ENCODE results near the gene CDH4.
"Not testable (repeated sequence)": the region's sequence is repeated elsewhere in the genome, so short reads cannot be mapped to it uniquely, and the experiment has no call there.

The CDH4 gene

GRCh38 chr20:61445741-61446140, 193.7 kb downstream of the CDH4 start:
- no peak overlapping the region for H3K4me3 ChIP-seq (ENCODE audit: low read depth in 1 of 2, low read length in 2 of 2)
- H3K9me3 ChIP-seq (ENCODE audit: control insufficient read depth in 1 of 2, low read length in 2 of 2), result no peaks in the 10 kb centered on the region
- no peaks in the 10 kb centered on the region for H3K27me3 ChIP-seq (ENCODE audit: low read depth, low read length)

GRCh38 chr20:61447952-61448351, 195.9 kb downstream of the CDH4 start:
- Histone ChIP-seq H3K36me3 (ENCODE audit: control insufficient read depth in 1 of 2, insufficient read depth in 2 of 2, low read length in 2 of 2) (no peaks in the 10 kb centered on the region), H3K27ac (ENCODE audit: low read length) (no peak overlapping the region), H3K4me1 (ENCODE audit: control insufficient read depth in 1 of 2, insufficient read depth in 2 of 2, low read length in 2 of 2) (no peaks in the 10 kb centered on the region), H3K9me3 (ENCODE audit: control insufficient read depth in 1 of 2, low read length in 2 of 2) (no peaks in the 10 kb centered on the region), H3K27me3 (ENCODE audit: low read depth, low read length) (no peaks in the 10 kb centered on the region), H3K4me3 (ENCODE audit: low read depth in 1 of 2, low read length in 2 of 2) (no peak overlapping the region)

More at GRCh38 chr20:61445741-61446140, 193.7 kb downstream of the CDH4 start:
- Histone ChIP-seq H3K36me3 (ENCODE audit: control insufficient read depth in 1 of 2, insufficient read depth in 2 of 2, low read length in 2 of 2) (no peaks in the 10 kb centered on the region), H3K4me1 (ENCODE audit: control insufficient read depth in 1 of 2, insufficient read depth in 2 of 2, low read length in 2 of 2) (no peaks in the 10 kb centered on the region), H3K27ac (ENCODE audit: low read length) (no peak overlapping the region)

GRCh38 chr20:61448386-61448785, 196.3 kb downstream of the CDH4 start:
- no peak overlapping the region for H3K4me3 ChIP-seq (ENCODE audit: low read depth in 1 of 2, low read length in 2 of 2)
- H3K27ac ChIP-seq (ENCODE audit: low read length), result no peak overlapping the region
- H3K36me3 ChIP-seq (ENCODE audit: control insufficient read depth in 1 of 2, insufficient read depth in 2 of 2, low read length in 2 of 2), result no peaks in the 10 kb centered on the region
- no peaks in the 10 kb centered on the region for H3K4me1 ChIP-seq (ENCODE audit: control insufficient read depth in 1 of 2, insufficient read depth in 2 of 2, low read length in 2 of 2)
- no peaks in the 10 kb centered on the region for H3K27me3 ChIP-seq (ENCODE audit: low read depth, low read length)
- H3K9me3 ChIP-seq (ENCODE audit: control insufficient read depth in 1 of 2, low read length in 2 of 2), result no peaks in the 10 kb centered on the region

- Histone ChIP-seq H3K4me3 (ENCODE audit: low read depth in 1 of 2, low read length in 2 of 2) (no peak overlapping the region), H3K4me1 (ENCODE audit: control insufficient read depth in 1 of 2, insufficient read depth in 2 of 2, low read length in 2 of 2) (no peaks in the 10 kb centered on the region), H3K27me3 (ENCODE audit: low read depth, low read length) (no peaks in the 10 kb centered on the region), H3K27ac (ENCODE audit: low read length) (no peak overlapping the region), H3K36me3 (ENCODE audit: control insufficient read depth in 1 of 2, insufficient read depth in 2 of 2, low read length in 2 of 2) (no peaks in the 10 kb centered on the region), H3K9me3 (ENCODE audit: control insufficient read depth in 1 of 2, low read length in 2 of 2) (no peaks in the 10 kb centered on the region)
Measured at GRCh38 chr20:61449057-61449609, 197.1 kb downstream of the CDH4 start.

GRCh38 chr20:61449916-61450315, 197.9 kb downstream of the CDH4 start:
- no peaks in the 10 kb centered on the region for H3K27me3 ChIP-seq (ENCODE audit: low read depth, low read length)
- H3K36me3 ChIP-seq (ENCODE audit: control insufficient read depth in 1 of 2, insufficient read depth in 2 of 2, low read length in 2 of 2), result no peaks in the 10 kb centered on the region
- no peaks in the 10 kb centered on the region for H3K4me1 ChIP-seq (ENCODE audit: control insufficient read depth in 1 of 2, insufficient read depth in 2 of 2, low read length in 2 of 2)
- H3K27ac ChIP-seq (ENCODE audit: low read length), result no peak overlapping the region
- no peak overlapping the region for H3K4me3 ChIP-seq (ENCODE audit: low read depth in 1 of 2, low read length in 2 of 2)
- H3K9me3 ChIP-seq (ENCODE audit: control insufficient read depth in 1 of 2, low read length in 2 of 2), result no peaks in the 10 kb centered on the region

- Histone ChIP-seq H3K36me3 (ENCODE audit: control insufficient read depth in 1 of 2, insufficient read depth in 2 of 2, low read length in 2 of 2) (no peaks in the 10 kb centered on the region), H3K27ac (ENCODE audit: low read length) (no peak overlapping the region), H3K27me3 (ENCODE audit: low read depth, low read length) (no peaks in the 10 kb centered on the region), H3K4me3 (ENCODE audit: low read depth in 1 of 2, low read length in 2 of 2) (no peak overlapping the region), H3K9me3 (ENCODE audit: control insufficient read depth in 1 of 2, low read length in 2 of 2) (no peaks in the 10 kb centered on the region), H3K4me1 (ENCODE audit: control insufficient read depth in 1 of 2, insufficient read depth in 2 of 2, low read length in 2 of 2) (no peaks in the 10 kb centered on the region)
Measured at GRCh38 chr20:61450549-61450948, 198.5 kb downstream of the CDH4 start.

- H3K9me3 ChIP-seq (ENCODE audit: control insufficient read depth in 1 of 2, low read length in 2 of 2), result no peaks in the 10 kb centered on the region
- no peak overlapping the region for H3K27ac ChIP-seq (ENCODE audit: low read length)
- no peaks in the 10 kb centered on the region for H3K4me1 ChIP-seq (ENCODE audit: control insufficient read depth in 1 of 2, insufficient read depth in 2 of 2, low read length in 2 of 2)
- H3K4me3 ChIP-seq (ENCODE audit: low read depth in 1 of 2, low read length in 2 of 2), result no peak overlapping the region
- H3K27me3 ChIP-seq (ENCODE audit: low read depth, low read length), result no peaks in the 10 kb centered on the region
- H3K36me3 ChIP-seq (ENCODE audit: control insufficient read depth in 1 of 2, insufficient read depth in 2 of 2, low read length in 2 of 2), result no peaks in the 10 kb centered on the region
Measured at GRCh38 chr20:61451009-61451408, 198.9 kb downstream of the CDH4 start.

- Histone ChIP-seq H3K36me3 (ENCODE audit: control insufficient read depth in 1 of 2, insufficient read depth in 2 of 2, low read length in 2 of 2) (no peaks in the 10 kb centered on the region), H3K27me3 (ENCODE audit: low read depth, low read length) (no peaks in the 10 kb centered on the region), H3K4me1 (ENCODE audit: control insufficient read depth in 1 of 2, insufficient read depth in 2 of 2, low read length in 2 of 2) (no peaks in the 10 kb centered on the region)
Measured at GRCh38 chr20:61451953-61452352, 199.9 kb downstream of the CDH4 start.

GRCh38 chr20:61453219-61453618, 201.2 kb downstream of the CDH4 start:
- H3K27me3 ChIP-seq (ENCODE audit: low read depth, low read length), result no peaks in the 10 kb centered on the region
- H3K27ac ChIP-seq (ENCODE audit: low read length), result no peak overlapping the region
- no peaks in the 10 kb centered on the region for H3K36me3 ChIP-seq (ENCODE audit: control insufficient read depth in 1 of 2, insufficient read depth in 2 of 2, low read length in 2 of 2)
- H3K9me3 ChIP-seq (ENCODE audit: control insufficient read depth in 1 of 2, low read length in 2 of 2), result no peaks in the 10 kb centered on the region
- H3K4me3 ChIP-seq (ENCODE audit: low read depth in 1 of 2, low read length in 2 of 2), result no peak overlapping the region
- no peaks in the 10 kb centered on the region for H3K4me1 ChIP-seq (ENCODE audit: control insufficient read depth in 1 of 2, insufficient read depth in 2 of 2, low read length in 2 of 2)

More at GRCh38 chr20:61451953-61452352, 199.9 kb downstream of the CDH4 start:
- Histone ChIP-seq H3K9me3 (ENCODE audit: control insufficient read depth in 1 of 2, low read length in 2 of 2) (no peaks in the 10 kb centered on the region), H3K27ac (ENCODE audit: low read length) (no peak overlapping the region), H3K4me3 (ENCODE audit: low read depth in 1 of 2, low read length in 2 of 2) (no peak overlapping the region)

- H3K4me1 ChIP-seq (ENCODE audit: control insufficient read depth in 1 of 2, insufficient read depth in 2 of 2, low read length in 2 of 2); H3K4me3 ChIP-seq (ENCODE audit: low read depth in 1 of 2, low read length in 2 of 2); H3K27me3 ChIP-seq (ENCODE audit: low read depth, low read length); H3K27ac ChIP-seq (ENCODE audit: low read length); H3K9me3 ChIP-seq (ENCODE audit: control insufficient read depth in 1 of 2, low read length in 2 of 2); H3K36me3 ChIP-seq (ENCODE audit: control insufficient read depth in 1 of 2, insufficient read depth in 2 of 2, low read length in 2 of 2): not testable (repeated sequence)
Measured at GRCh38 chr20:61453623-61454022, 201.6 kb downstream of the CDH4 start.

GRCh38 chr20:61454053-61454452, 202.0 kb downstream of the CDH4 start:
- no peaks in the 10 kb centered on the region for H3K36me3 ChIP-seq (ENCODE audit: control insufficient read depth in 1 of 2, insufficient read depth in 2 of 2, low read length in 2 of 2)

GRCh38 chr20:61455508-61456215, 203.6 kb downstream of the CDH4 start:
- H3K4me1 ChIP-seq (ENCODE audit: control insufficient read depth in 1 of 2, insufficient read depth in 2 of 2, low read length in 2 of 2), result no peaks in the 10 kb centered on the region
- no peak overlapping the region for H3K27ac ChIP-seq (ENCODE audit: low read length)
- H3K27me3 ChIP-seq (ENCODE audit: low read depth, low read length), result no peaks in the 10 kb centered on the region
- no peaks in the 10 kb centered on the region for H3K36me3 ChIP-seq (ENCODE audit: control insufficient read depth in 1 of 2, insufficient read depth in 2 of 2, low read length in 2 of 2)
- no peak overlapping the region for H3K4me3 ChIP-seq (ENCODE audit: low read depth in 1 of 2, low read length in 2 of 2)
- no peaks in the 10 kb centered on the region for H3K9me3 ChIP-seq (ENCODE audit: control insufficient read depth in 1 of 2, low read length in 2 of 2)

More at GRCh38 chr20:61454053-61454452, 202.0 kb downstream of the CDH4 start:
- Histone ChIP-seq H3K4me3 (ENCODE audit: low read depth in 1 of 2, low read length in 2 of 2) (no peak overlapping the region), H3K27ac (ENCODE audit: low read length) (no peak overlapping the region), H3K27me3 (ENCODE audit: low read depth, low read length) (no peaks in the 10 kb centered on the region), H3K4me1 (ENCODE audit: control insufficient read depth in 1 of 2, insufficient read depth in 2 of 2, low read length in 2 of 2) (no peaks in the 10 kb centered on the region), H3K9me3 (ENCODE audit: control insufficient read depth in 1 of 2, low read length in 2 of 2) (no peaks in the 10 kb centered on the region)
